ENCODE results near the gene OSBPL10.

- TF ChIP-seq CTCF (IDR thresholded peaks at IDR 0.05) (no peak), POLR2A (IDR thresholded peaks at IDR 0.05) (no peak), POLR2AphosphoS5 (IDR thresholded peaks at IDR 0.05) (no peak)
These were observed 327.6 kb downstream of the OSBPL10 start for GRCh38 chr3:31653464-31653863.

Data from prostate gland (tissue), 2 donors.